ENCODE results near the gene CTDSP1.
A peak's percentile ranks its signal among the peaks of the same experiment; 100 is the strongest.

CTDSP1 gene

DNA sequence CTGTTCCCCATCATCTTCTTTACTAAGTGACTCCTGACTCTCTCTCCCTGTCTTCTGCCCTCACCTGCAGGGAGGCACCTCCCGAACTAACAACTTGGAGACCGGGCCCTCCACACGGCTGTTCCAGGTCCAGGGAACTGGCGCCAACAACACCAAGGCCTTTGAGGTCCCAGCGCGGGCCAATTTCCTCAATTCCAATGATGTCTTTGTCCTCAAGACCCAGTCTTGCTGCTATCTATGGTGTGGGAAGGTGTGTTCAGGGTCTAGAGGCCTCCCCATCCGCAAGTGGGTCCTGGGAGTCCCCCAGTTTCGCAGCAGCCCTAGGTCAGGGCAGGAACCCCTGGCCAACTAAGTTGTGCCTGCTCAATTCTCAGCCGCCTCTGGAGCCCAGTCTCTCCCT, 34.8 kb downstream of the CTDSP1 start:
- no peak overlapping the region for H3K27ac Mint-ChIP-seq
- no peaks in the 10 kb centered on the region for H3K9me3 Mint-ChIP-seq
- peaks cover 4% of the 10 kb centered on the region for H3K27me3 Mint-ChIP-seq
- H3K4me3 Mint-ChIP-seq, result no peak overlapping the region
- peaks cover 17% of the 10 kb centered on the region for H3K4me1 Mint-ChIP-seq (ENCODE audit: low read depth)
- intact Hi-C loops (cut with micrococcal nuclease), result no loop called here
- no peaks in the 10 kb centered on the region for H3K36me3 Mint-ChIP-seq (ENCODE audit: low read depth)

GRCh38 chr2:218435003-218435982, 35.6 kb downstream of the CTDSP1 start:
- H3K36me3 Mint-ChIP-seq (ENCODE audit: low read depth), result no peaks in the 10 kb centered on the region
- H3K4me3 Mint-ChIP-seq, result no peak overlapping the region
- H3K27me3 Mint-ChIP-seq, result peaks cover 4% of the 10 kb centered on the region
- intact Hi-C loops (cut with micrococcal nuclease), result no loop called here
- peaks cover 17% of the 10 kb centered on the region for H3K4me1 Mint-ChIP-seq (ENCODE audit: low read depth)
- H3K9me3 Mint-ChIP-seq, result no peaks in the 10 kb centered on the region
- no peak overlapping the region for H3K27ac Mint-ChIP-seq

GRCh38 chr2:218436992-218437391, 37.3 kb downstream of the CTDSP1 start:
- no peak overlapping the region for H3K27ac Mint-ChIP-seq
- peaks cover 17% of the 10 kb centered on the region for H3K4me1 Mint-ChIP-seq (ENCODE audit: low read depth)
- no peak overlapping the region for H3K4me3 Mint-ChIP-seq
- H3K27me3 Mint-ChIP-seq, result peaks cover 4% of the 10 kb centered on the region
- intact Hi-C loops (cut with micrococcal nuclease), result no loop called here
- no peaks in the 10 kb centered on the region for H3K9me3 Mint-ChIP-seq
- no peaks in the 10 kb centered on the region for H3K36me3 Mint-ChIP-seq (ENCODE audit: low read depth)

- Mint-ChIP-seq H3K4me1 (ENCODE audit: low read depth) (peaks cover 17% of the 10 kb centered on the region), H3K27ac (peak overlapping the region; percentile 5), H3K36me3 (ENCODE audit: low read depth) (no peaks in the 10 kb centered on the region), H3K9me3 (no peaks in the 10 kb centered on the region), H3K27me3 (no peaks in the 10 kb centered on the region), H3K4me3 (no peak overlapping the region)
- intact Hi-C loops (cut with micrococcal nuclease), result no loop called here
Observed at GRCh38 chr2:218437969-218438368, 38.3 kb downstream of the CTDSP1 start.

GRCh38 chr2:218438596-218438995, 38.9 kb downstream of the CTDSP1 start:
- no peak overlapping the region for H3K4me3 Mint-ChIP-seq
- H3K27me3 Mint-ChIP-seq, result no peaks in the 10 kb centered on the region
- H3K36me3 Mint-ChIP-seq (ENCODE audit: low read depth), result no peaks in the 10 kb centered on the region
- H3K9me3 Mint-ChIP-seq, result no peaks in the 10 kb centered on the region
- H3K27ac Mint-ChIP-seq, result peak overlapping the region; percentile 5
- H3K4me1 Mint-ChIP-seq (ENCODE audit: low read depth), result peaks cover 17% of the 10 kb centered on the region
- intact Hi-C loops (cut with micrococcal nuclease), result no loop called here

- no peak overlapping the region for H3K4me3 Mint-ChIP-seq
- no peak overlapping the region for H3K27ac Mint-ChIP-seq
- H3K9me3 Mint-ChIP-seq, result no peaks in the 10 kb centered on the region
- intact Hi-C loops (cut with micrococcal nuclease), result no loop called here
- H3K36me3 Mint-ChIP-seq (ENCODE audit: low read depth), result peaks cover 41% of the 10 kb centered on the region
- no peaks in the 10 kb centered on the region for H3K4me1 Mint-ChIP-seq (ENCODE audit: low read depth)
- H3K27me3 Mint-ChIP-seq, result no peaks in the 10 kb centered on the region
Observed at GRCh38 chr2:218444692-218445357, 45.2 kb downstream of the CTDSP1 start.

DNA sequence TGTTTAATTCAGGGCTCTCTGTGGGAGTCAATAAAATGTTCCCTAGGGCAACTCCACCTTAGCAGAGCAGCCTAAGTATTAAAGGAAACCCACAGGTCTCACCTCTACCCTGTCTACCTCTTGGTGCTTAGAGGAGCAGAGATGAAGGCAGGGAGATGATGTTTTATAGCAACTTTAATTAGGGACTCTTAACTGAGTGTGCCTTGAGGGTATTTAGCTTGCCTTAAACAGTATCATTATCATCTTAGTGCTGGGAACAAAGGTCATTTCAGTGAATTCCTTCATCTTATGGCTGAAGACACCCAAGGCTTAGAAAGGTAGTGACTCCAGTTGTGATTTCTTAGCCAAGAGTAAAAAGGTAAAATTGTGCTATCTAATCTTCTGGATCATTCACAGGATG, 45.9 kb downstream of the CTDSP1 start:
- Mint-ChIP-seq H3K36me3 (ENCODE audit: low read depth) (peaks cover 49% of the 10 kb centered on the region), H3K4me3 (no peak overlapping the region), H3K9me3 (no peaks in the 10 kb centered on the region), H3K27me3 (no peaks in the 10 kb centered on the region), H3K4me1 (ENCODE audit: low read depth) (no peaks in the 10 kb centered on the region), H3K27ac (no peak overlapping the region)
- intact Hi-C loops (cut with micrococcal nuclease), result no loop called here

DNA sequence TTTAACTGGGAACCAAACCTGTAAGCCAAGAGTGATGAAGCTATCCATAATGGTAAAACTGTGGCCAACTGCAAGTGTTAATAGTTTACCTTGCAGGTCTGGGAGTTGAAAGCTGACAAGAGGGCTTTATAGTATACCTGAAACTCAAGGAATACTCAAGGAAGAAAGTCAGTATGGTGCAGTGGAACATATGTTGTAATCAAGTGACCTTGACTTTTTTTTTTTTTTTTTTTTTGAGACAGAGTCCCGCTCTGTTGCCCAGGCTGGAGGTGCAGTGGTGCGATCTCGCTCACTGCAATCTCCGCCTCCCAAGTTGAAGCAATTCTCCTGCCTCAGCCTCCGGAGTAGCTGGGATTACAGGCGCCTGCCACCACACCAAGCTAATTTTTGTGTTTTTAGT, 46.9 kb downstream of the CTDSP1 start:
- Mint-ChIP-seq H3K27ac (no peak overlapping the region), H3K36me3 (ENCODE audit: low read depth) (peaks cover 50% of the 10 kb centered on the region), H3K27me3 (no peaks in the 10 kb centered on the region), H3K4me1 (ENCODE audit: low read depth) (no peaks in the 10 kb centered on the region), H3K9me3 (no peaks in the 10 kb centered on the region), H3K4me3 (no peak overlapping the region)
- intact Hi-C loops (cut with micrococcal nuclease), result no loop called here

GRCh38 chr2:218447072-218447471, 47.4 kb downstream of the CTDSP1 start:
- no peaks in the 10 kb centered on the region for H3K9me3 Mint-ChIP-seq
- peaks cover 50% of the 10 kb centered on the region for H3K36me3 Mint-ChIP-seq (ENCODE audit: low read depth)
- intact Hi-C loops (cut with micrococcal nuclease), result no loop called here
- H3K27ac Mint-ChIP-seq, result no peak overlapping the region
- H3K4me1 Mint-ChIP-seq (ENCODE audit: low read depth), result no peaks in the 10 kb centered on the region
- H3K27me3 Mint-ChIP-seq, result no peaks in the 10 kb centered on the region
- H3K4me3 Mint-ChIP-seq, result no peak overlapping the region

GRCh38 chr2:218448934-218449333, 49.3 kb downstream of the CTDSP1 start:
- no peak overlapping the region for H3K27ac Mint-ChIP-seq

DNA sequence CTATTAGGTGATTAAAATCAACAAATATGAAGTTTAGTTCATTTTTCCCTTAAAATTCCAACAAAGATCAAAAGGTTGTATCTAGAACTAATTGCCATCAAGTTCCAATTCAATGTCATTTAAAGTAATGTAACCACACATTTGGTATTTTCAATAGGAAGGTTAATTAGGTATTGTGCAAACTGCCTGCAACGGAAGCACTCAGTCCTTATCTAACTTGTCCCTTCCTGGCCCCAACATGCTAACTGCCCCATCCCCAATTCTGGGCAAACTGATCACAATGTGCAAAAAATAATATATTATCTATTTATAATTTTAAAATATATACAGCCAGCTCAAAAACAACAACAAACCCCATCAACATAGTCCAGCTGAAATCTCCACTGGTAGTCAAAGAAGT, 52.4 kb downstream of the CTDSP1 start:
- Mint-ChIP-seq H3K27ac (no peak overlapping the region), H3K27me3 (no peaks in the 10 kb centered on the region), H3K36me3 (ENCODE audit: low read depth) (peaks cover 79% of the 10 kb centered on the region), H3K4me1 (ENCODE audit: low read depth) (no peaks in the 10 kb centered on the region), H3K9me3 (no peaks in the 10 kb centered on the region), H3K4me3 (no peak overlapping the region)
- intact Hi-C loops (cut with micrococcal nuclease), result no loop called here

More at GRCh38 chr2:218448934-218449333, 49.3 kb downstream of the CTDSP1 start:
- intact Hi-C loops (cut with micrococcal nuclease), result no loop called here
- Mint-ChIP-seq H3K36me3 (ENCODE audit: low read depth) (peaks cover 61% of the 10 kb centered on the region), H3K9me3 (no peaks in the 10 kb centered on the region), H3K4me1 (ENCODE audit: low read depth) (no peaks in the 10 kb centered on the region), H3K4me3 (no peak overlapping the region), H3K27me3 (no peaks in the 10 kb centered on the region)

Data from dendritic cell treated with granulocyte-macrophage colony-stimulating factor and Interleukin-4, amounts not matched to agents 40 ng/mL and 50 ng/mL, for 4 days (primary cell).